GM21723 (cell line): ENCODE data around the gene ATRX.
"Not testable (repeated sequence)": the region's sequence is repeated elsewhere in the genome, so short reads cannot be mapped to it uniquely, and the experiment has no call there.

Experiments
- ATAC-seq: cut with Tn5 transposase; IDR thresholded peaks from one replicate; pipeline ENCODE4 v1.9.1; 2021; ENCODE audit warnings: mild to moderate bottlenecking, moderate library complexity; ENCODE audit not compliant: unreplicated experiment

The ATRX gene

DNA sequence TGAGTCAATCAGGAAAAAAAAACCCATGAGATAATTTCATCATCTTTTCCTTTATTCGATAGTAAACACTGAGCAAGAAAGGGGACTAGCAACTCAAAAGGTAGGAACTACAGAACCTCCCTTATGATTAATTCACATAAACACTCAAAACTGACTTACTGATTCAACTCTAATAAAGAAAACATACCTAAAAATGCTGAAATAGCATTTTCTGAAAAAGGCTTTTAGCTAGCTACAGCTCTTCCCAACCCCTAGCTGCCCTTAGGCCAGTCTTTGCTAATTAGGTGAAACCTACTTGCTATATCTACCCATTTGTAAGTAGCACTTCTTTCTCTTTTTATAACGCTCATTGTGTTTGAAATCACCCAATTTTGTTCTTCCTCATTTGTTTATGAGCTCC is 150.6 kb downstream of the ATRX start:
- no peak for ATAC-seq

DNA sequence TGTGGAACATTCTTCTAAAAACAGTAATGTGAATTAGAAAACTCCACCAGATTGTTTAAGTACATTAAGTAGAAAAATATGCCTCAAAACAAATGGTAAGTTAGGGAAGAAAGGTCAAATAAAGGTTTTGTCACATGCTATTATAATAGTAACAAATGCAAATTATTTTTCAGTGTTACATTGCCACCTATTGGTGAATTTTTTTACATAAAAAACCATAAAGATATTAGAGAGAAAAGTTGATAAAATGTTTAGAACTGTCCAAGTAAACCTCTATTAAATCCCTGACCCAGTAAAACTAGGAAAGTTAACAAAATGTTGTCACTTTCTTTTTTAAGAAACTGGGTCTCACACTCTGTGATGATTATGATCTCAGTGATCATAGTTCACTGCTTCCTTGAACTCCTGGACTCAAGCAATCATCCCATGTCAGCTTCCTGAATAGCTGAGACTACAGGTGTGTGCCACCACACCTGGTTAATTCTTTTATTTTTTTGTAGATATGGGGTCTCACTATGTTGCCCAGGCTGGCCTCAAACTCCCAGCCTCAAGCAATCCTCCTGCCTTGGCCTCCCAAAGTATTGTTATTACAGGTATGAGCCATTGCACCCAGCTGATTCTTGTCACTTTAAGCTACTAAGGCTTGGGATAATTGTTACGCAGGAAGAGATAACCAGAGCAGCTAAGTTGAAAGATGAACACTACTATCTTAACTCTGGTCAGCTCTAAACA is 157.6 kb downstream of the ATRX start:
- no peak for ATAC-seq

DNA sequence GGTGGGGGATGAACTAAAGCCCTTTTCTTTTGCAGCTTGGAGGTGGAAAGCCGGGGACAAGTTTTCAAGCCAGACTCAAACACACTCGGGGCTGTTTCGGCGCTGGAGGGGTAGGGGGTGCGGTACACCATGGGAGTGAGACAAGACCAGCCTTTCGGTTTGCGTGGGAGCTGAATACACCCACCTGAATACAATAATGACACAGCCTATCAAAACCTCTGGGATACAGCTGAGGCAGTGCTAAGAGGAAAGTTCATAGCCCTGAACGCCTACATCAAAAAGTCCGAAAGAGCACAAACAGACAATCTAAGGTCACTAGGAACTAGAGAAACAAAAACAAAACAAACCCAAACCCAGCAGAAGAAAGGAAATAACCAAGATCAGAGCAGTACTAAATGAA is 163.3 kb downstream of the ATRX start:
- no peak for ATAC-seq

DNA sequence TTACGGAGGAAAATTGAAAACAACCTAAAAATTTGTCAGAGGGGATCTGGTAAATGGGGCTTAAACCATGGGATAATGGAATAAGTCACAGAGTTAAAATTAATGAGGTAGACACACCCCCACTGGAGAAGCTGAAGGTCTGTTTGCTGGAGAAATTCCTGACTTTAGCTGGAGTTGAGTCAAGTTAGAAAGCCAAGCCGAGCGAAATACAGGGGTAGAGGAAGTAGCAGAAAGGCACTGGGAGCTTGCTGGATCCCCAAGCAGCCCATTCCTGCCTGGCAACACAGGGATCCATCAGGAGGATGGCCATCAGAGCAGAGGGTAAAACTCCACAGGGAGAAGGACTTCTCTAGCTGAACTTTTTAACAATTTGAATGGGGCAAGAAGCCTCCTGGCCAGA is 163.8 kb downstream of the ATRX start:
- ATAC-seq: no peak

DNA sequence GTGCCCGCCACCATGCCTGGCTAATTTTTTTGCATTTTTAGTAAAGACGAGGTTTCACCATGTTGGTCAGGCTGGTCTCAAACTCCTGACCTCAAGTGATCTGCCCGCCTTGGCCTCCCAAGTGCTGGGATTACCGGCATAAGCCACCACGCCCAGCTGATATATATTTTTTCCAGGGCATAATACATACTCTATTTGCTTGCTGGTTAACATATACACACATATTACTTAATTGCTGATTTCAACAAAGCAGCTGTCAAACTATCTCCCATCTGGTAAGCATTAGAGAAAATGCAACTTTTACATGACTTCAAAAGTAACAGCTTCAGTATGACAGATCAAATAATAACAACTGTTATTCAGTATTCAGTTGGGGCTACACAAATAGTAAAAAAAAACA is 164.6 kb downstream of the ATRX start:
- not testable (repeated sequence) for ATAC-seq

DNA sequence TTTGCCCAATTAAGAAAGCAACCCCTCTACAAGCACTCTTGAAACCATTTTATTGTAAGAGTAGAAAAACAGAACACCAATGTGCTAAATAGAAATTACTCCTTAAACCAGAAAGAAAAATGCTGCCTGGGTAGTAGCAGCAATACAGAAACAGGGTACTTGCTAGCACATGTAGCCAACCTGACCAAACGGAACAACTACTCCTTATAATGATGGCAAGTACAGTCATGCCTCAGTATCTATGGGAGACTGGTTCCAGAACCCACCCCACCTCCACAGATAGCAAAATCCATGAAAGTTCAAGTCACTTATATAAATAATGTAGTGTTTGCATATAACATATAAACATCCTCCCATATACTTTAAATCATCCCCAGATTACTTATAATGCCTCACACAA is 168.8 kb downstream of the ATRX start:
- no peak for ATAC-seq

DNA sequence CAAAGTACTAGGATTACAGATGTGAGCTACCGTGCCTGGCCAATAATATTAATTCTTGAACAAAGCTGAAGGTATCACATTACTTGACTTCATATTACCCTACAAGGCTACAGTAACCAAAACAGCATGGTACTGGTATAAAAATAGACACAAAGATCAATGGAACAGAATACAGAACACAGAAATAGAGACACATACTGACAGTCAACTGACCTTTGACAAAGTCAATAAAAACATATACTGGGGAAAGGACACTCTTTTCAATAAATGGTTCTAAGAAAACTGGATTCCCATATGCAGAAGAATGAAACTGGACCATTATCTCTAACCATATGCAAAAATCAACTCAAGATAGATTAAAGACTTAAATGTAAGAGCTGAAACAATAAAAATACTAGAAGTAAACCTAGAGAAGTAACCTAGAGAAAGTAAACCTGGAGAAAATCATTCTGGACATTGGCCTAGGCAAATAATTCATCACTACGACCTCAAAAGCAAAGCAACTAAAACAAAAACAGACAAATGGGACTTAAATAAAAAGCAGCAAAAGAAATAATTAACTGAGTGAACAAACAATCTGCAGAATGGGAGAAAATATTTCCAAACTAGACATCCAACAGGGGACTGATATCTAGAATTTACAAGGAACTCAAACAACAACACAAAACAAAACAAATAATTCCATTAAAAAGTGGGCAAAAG is 182.2 kb downstream of the ATRX start:
- ATAC-seq: no peak

DNA sequence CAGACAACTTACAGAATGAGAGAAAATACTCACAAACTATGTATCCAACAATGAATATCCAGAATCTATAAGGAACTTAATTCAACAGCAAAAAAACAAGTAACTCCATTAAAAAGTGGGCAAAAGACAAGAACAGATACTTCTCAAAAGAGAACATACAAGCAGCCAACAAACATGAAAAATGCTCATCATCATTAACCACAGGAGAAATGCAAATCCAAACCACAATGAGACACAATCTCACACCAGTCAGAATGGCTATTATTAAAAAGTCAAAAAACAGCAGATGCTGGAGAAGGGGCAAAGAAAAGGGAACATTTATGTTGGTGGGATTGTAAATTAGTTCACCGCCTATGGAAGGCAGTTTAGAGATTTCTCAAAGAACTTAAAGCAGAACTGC is 188.5 kb downstream of the ATRX start:
- no peak for ATAC-seq

DNA sequence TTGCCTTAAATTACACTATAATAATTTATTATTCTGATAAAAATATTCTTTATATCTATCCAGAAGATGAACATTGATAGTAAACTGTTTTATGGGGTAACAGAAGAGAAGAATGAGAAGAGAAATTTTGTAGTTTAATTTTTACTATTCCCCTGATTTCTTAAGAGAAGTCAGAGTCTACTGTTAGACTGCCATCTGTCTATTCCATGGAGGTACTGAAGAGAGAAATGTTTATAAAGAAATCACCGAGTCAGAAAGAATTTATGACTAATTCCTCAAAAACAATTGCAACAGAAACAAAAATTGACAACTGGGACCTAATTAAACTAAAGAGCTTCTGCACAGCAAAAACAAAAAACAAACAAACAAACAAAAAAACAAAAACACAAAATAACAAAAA is 188.9 kb downstream of the ATRX start:
- ATAC-seq: no peak

DNA sequence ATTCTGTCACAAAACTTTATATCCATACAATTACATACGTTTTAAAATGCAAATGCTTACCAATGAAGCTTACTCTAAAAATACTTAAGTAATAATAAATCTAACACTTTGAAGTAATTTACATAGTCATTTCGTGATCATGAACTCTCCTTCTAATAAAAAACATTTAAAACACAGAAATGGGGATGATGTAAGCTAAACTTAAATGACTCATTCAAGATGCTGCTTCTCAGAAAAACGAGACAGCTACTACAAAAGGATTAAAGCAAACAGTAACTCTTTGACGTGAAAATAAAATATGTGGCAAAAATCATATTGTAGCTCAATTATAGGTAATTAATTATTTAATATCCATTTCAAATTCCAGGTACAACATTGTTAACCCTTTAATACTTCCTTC is 190.2 kb downstream of the ATRX start:
- ATAC-seq: no peak

DNA sequence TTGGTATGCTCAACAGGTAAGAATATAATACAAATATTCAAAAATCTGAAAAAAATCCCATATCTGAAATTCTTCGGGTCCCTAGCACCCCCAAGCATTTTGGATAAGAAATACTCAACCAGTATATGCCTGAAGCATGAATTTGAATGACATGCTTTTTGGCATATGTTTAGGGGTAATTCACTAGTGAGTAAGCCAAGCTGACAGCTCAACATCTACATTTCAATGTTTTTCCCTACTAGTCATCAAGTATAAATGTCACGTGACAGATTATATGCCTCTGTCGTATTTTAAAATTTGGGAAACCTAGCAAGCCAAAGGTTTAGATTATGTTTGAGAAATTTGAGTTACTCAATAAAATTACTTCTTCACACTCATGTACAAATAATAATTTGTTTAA is 213.7 kb downstream of the ATRX start:
- ATAC-seq: no peak

DNA sequence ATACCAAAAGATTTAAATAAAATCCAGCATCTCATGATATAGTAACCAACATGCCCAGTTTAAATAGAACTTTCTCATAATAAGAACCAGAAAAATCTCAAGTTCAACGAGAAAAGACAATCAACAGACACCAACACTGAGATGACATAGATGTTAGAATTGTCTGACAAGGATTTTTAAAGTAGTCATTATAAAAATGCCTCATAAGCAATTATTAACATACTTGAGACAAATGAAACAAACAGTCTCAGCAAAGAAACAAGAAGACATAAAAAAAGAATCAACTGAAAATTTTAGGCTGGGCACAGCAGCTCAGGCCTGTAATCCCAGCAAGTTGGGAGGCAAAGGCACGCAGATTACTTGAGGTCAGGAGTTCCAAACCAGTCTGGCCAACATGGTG is 220.7 kb downstream of the ATRX start:
- ATAC-seq: no peak

DNA sequence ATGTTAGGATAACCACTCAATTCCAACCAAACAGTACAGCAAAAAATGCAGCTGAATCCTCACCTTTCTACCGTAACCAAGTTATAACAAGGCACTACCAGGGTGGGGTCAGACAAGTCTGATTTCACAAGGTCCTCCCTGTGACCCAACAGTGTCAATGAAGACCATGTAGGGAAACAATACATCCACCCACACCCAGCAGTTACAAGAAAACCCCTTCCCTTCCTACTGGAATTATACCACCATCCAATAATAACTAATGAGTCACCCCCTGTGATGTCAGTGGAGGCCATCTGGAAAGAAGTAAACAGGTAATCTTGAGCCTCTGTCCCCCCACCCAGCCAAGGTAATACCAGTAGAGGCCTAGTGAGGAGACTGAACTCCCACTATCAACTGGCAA is 221.2 kb downstream of the ATRX start:
- ATAC-seq: no peak

DNA sequence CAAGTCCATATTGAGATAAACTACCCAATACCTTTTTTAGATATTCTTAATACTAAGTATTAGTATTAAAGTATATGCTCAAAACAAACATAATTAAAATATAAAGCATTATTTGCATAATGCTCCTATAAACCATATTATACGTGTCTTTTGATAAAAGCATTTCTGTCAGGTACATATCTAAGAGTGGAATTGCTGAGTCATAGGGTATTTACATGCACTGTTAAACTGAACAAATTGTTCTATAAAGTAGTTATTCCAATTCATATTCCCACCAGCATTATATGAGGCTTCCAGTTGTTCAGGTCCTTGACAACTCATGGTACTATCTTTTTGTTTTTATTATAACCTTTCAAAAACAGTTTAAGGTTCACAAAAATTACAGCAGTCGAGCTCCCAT is 224.6 kb downstream of the ATRX start:
- no peak for ATAC-seq

DNA sequence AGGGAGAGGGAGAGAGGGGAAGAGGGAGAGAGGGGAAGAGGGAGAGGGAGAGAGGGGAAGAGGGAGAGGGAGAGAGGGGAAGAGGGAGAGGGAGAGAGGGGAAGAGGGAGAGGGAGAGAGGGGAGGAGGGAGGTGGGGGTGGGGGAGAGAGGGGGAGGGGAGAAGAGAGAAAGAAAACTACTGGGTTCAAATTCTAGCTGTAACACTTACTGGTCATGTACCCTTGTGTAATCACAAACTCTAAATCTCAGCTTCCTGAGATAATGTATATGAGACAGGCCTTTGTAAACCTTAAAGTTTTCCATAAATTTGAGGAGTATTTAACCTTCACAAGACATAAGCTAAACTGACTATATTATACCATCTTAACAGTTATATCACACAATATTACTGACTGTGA is 229.7 kb downstream of the ATRX start:
- ATAC-seq: no peak

DNA sequence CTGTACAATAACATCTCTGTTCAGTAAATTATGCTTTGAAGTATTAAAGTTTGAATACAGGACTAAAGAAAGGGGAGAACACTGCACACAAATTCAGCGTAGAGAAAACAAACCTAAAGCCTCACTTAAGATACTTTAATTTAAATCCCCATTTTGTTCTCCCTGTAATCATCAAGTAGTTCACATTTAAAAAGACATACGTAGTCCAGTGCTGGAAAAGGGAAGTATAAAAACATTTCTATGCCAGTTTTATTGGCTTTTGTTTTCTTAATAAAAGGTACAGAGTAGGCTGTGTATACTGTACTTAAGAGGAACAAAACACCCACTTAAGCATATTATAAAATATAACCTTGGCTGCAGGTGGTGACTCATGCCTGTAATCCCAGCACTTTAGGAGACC is 237.3 kb downstream of the ATRX start:
- ATAC-seq: no peak

DNA sequence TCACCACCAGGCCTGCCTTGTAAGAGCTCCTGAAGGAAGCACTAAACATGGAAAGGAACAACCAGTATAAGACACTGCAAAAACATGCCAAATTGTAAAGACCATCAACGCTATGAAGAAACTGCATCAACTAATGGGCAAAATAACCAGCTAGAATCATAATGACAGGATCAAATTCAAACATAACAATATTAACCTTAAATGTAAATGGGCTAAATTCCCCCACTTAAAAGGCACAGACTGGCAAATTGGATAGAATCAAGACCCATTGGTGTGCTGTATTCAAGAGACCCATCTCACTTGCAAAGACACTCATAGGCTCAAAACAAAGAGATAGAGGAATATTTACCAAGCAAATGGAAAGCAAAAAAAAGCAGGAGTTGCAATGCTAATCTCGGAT is 246.2 kb downstream of the ATRX start:
- not testable (repeated sequence) for ATAC-seq

DNA sequence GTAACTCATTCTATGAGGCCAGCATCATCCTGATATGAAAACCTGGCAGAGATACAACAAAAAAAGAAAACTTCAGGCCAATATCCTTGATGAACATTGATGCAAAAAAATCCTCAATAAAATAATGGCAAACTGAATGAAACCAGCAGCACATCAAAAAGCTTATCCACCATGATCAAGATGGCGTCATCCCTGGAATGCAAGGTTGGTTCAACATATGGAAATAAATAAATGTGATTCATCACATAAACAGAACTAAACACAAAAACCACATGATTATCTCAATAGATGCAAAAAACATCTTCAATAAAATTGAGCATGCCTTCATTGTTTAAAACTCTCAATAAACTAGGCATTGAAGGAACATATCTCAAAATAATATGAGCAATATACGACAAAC is 254.8 kb downstream of the ATRX start:
- not testable (repeated sequence) for ATAC-seq

DNA sequence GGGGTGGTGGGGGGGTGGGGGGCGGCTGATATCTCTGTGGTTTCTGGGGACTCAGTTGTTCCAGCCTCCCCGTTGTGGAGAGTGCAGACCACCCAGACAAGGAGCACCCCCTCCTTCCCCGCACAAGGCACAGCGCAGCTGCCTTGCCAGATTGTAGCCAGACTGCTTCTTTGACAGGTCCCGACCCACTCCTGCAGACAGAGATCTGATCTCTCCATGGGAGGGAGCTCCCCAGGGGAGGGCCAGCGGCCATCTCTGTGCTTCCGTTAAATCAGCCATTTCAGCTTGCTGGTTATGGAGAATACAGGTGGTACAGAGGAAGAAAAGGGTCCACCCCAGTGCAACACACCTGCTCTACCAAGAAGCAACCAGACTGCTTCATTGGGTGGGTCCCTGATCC is 258.0 kb downstream of the ATRX start:
- no peak for ATAC-seq

DNA sequence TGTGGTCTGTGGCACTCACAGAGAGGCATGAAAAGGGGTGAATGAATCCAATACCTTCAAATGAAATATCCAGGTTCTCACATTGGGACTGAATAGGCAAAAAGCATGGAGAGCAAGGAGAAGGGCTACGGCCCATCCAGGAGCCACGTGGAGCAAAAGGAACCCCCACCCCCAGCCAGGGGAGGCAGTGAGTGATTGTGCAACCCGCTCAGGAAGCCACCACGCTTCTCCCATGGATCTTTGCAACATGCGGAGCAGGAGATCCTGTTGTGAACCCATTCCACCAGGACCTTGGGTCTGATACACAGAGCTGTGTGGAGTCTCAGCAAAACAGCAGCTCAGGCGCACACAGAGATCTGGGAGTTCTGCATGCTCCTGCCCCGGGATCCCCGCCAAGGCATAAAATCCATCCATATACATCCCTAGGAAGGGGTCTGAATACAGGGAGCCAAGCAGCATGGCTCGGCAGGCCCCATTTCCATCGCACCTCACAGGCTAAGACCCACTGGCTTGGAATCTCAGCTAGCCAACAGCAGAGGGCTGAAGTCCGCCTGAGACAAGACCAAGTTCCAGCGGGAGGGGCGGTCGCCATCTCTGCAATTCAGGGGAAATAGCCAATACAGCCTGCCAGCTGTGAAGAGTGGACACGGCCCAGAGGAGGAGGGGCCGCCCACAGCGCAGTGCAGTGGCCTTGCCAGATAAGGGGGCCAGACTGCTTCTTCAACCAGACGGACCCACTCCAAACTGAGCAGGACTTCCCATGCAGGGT is 258.6 kb downstream of the ATRX start:
- no peak for ATAC-seq

DNA sequence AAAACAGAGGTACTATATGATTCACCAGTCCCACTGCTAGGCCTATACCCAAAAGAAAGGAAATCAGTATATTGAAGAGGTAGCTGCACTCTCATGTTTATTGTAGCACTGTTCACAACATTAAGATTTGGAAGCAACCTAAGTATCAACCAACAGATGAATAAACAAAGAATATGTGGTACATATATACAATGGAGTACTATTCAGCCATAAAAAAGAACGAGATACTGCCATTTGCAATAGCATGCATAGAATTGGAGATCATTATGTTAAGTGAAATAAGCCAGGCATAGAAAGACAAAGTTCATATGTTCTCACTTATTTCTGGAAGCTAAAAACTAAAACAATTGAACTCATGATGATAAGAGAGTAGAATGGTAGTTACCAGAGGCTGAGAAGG is 266.3 kb downstream of the ATRX start:
- ATAC-seq: no peak

DNA sequence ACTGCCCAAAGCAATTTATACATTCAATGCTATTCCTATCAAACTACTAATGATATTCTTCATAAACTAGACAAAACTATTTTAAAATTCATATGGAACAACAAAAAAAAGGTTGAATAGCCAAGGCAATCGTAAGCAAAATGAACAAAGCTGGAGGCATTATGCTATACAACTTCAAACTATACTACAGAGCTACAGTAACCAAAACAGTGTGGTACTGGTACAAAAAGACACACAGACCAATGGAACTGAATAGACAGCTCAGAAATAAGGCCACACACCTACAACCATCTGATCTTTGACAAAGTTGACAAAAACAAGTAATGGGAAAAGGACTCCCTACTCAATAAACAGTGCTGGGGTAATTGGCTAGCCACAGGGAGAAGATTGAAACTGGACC is 271.8 kb downstream of the ATRX start:
- ATAC-seq: no peak
